ENCODE data around the gene CEP95. TPM values are rescaled to one million over a fixed set of nuclear protein-coding genes. Genes with fewer than 3 reads are reported as not detected.

The CEP95 gene
- total RNA-seq, 2 experiments from 2014 or later = 71.0 to 71.7 TPM

DNA sequence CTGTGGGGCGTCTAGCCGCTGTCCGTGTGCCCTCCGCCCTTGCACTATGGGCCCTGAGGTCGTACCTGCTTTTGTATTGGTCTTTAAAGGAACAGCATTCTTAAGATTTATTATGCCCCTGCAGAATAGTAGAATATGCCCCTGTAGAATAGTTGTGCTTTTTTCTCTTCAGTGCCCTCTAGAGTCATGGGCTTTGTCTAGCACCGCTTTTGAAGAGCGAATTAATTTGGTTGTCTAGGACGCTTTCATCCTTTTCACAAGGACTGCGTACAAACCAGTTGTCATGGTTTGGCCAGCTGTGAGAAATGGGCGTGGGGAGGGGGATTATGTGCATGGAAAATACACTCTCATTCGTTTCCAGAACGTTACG lies 621 bp downstream of the CEP95 start:
- Mint-ChIP-seq H3K27me3 (no peaks in the 10 kb centered on the region), H3K4me3 (peak overlapping the region; percentile 98), H3K9me3 (no peaks in the 10 kb centered on the region), H3K27ac (peak overlapping the region; percentile 100), H3K36me3 (peaks cover 47% of the 10 kb centered on the region), H3K4me1 (peaks cover 40% of the 10 kb centered on the region)
- peak; percentile 25 for ATAC-seq (ENCODE audit: low read depth)
- DNase-seq = no peak
- POLR2A ChIA-PET = interaction anchor here (1.0 to 4.2 kb wide), 19 partner anchors 9 to 809 kb away, joined by 4 to 179 read pairs (median 13); partner anchors contain the start of genes PECAM1, POLG2 and SMURF2

DNA sequence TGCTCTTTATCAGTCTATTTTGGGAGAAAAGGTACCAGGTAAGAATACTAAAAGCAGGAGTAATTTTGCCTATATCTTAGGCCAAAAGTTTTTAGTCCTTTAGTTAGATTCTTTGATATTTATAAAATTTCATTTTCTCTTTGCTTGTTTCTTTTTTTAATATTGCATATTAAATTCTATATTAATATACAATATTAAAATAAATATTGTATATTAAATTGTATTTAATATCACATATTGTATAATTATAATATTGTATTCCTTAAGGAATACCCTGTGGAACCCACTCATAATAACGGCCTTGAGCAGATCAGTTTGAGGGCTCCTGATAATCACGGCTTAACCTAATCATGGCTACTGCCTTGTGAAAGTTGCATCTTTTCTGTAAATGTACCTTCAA lies 1.9 kb downstream of the CEP95 start:
- Mint-ChIP-seq H3K9me3 (no peaks in the 10 kb centered on the region), H3K27me3 (no peaks in the 10 kb centered on the region), H3K4me1 (peaks cover 34% of the 10 kb centered on the region), H3K4me3 (peak overlapping the region; percentile 98), H3K27ac (peak overlapping the region; percentile 39), H3K36me3 (peaks cover 39% of the 10 kb centered on the region)
- ATAC-seq (ENCODE audit: low read depth) = no peak
- no peak for DNase-seq
- POLR2A ChIA-PET = no interaction called here

DNA sequence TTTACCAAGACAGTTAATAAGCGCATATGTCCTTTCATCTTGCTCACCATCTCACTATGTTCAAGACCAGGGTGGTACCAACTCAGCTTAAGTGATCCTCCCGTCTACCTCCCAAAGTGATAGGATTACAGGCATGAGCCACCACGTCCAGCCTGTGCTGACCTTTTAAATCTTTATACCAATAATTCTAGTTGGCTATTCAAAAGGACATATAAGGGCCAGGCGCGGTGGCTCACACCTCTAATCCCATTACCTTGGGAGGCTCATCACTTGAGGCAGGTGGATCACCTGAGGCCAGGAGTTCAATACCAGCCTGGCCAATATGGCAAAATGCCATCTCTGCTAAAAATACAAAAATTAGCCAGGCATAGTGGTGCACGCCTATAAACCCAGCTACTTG lies 2.4 kb downstream of the CEP95 start:
- POLR2A ChIA-PET = no interaction called here
- no peaks in the 10 kb centered on the region for H3K27me3 Mint-ChIP-seq
- no peaks in the 10 kb centered on the region for H3K9me3 Mint-ChIP-seq
- peak overlapping the region; percentile 47 for H3K4me3 Mint-ChIP-seq
- peaks cover 34% of the 10 kb centered on the region for H3K4me1 Mint-ChIP-seq
- ATAC-seq (ENCODE audit: low read depth) (no peak), DNase-seq (no peak)
- H3K36me3 Mint-ChIP-seq = peaks cover 37% of the 10 kb centered on the region
- H3K27ac Mint-ChIP-seq = no peak overlapping the region

DNA sequence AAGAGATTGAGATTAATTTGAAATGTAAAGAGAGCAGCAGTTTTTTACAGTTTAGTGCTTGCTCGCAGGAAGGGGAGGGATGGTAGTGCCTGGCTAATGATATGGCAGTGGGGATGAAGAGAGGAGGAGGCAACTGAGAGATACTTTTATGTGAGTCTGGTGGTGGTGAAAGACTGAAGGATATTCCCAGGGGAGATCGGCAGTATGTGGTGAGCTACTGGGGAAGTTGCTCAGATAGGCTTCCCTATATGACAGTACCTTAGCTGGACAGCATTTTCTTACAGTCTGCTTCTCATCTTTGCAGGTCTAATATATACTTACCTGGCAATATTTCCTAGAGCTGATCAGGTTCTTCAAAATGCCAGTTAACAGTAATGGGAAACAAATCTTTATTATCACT lies 8.6 kb downstream of the CEP95 start:
- ATAC-seq (ENCODE audit: low read depth) = no peak
- POLR2A ChIA-PET = interaction anchor here (0.6 to 3.3 kb wide), 3 partner anchors 9 to 86 kb away, joined by 6 to 13 read pairs (median 6); partner anchors contain the start of genes CEP95 and DDX5
- no peak overlapping the region for H3K27ac Mint-ChIP-seq
- no peak overlapping the region for H3K4me3 Mint-ChIP-seq
- H3K9me3 Mint-ChIP-seq = no peaks in the 10 kb centered on the region
- H3K36me3 Mint-ChIP-seq = peaks cover 38% of the 10 kb centered on the region
- no peaks in the 10 kb centered on the region for H3K27me3 Mint-ChIP-seq
- peaks cover 19% of the 10 kb centered on the region for H3K4me1 Mint-ChIP-seq
- no peak for DNase-seq

DNA sequence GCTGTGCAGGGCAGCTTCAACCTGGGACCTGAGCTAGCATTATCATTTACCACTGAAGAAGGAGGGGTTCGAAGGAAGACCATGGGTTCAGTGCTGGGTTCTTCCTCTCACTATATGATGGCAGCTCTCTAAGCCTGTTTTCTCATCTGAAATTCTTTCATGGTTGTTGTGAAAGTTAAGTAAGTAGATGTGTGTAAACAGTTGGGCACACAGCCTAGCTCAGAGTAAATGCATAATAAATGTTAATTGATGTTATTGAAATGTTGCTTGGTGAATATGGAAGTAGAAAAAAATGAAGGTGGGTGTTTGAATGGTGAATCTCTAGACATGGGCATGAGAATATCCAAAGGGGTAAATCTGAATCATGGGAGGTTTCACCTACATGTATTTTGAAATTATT lies 9.1 kb downstream of the CEP95 start:
- ATAC-seq (ENCODE audit: low read depth) (no peak), DNase-seq (no peak)
- Mint-ChIP-seq H3K4me3 (no peak overlapping the region), H3K4me1 (peaks cover 19% of the 10 kb centered on the region), H3K27me3 (no peaks in the 10 kb centered on the region), H3K9me3 (no peaks in the 10 kb centered on the region), H3K36me3 (peaks cover 36% of the 10 kb centered on the region), H3K27ac (no peak overlapping the region)
- POLR2A ChIA-PET = interaction anchor here (0.6 to 3.3 kb wide), 3 partner anchors 9 to 87 kb away, joined by 6 to 13 read pairs (median 6); partner anchors contain the start of genes CEP95 and DDX5

GRCh38 chr17:64519601-64520000 lies 12.8 kb downstream of the CEP95 start:
- ATAC-seq (ENCODE audit: low read depth) = no peak

DNA sequence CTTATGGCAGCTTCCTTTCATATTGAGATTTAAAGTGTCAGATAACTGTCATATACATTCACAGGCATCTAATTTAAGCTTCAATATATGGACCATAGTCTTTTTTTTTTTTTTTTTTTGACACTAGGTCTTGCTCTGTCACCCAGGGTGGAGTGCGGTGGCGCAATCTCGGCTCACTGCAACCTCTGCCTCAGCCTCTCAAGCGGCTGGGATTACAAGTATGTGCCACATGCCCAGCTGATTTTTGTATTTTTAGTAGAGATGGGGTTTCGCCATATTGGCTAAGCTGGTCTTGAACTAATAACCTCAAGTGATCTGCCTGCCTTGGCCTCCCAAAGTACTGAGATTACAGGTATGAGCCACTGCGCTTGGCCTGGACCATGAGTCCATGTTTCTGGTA lies 13.6 kb downstream of the CEP95 start:
- no peak overlapping the region for H3K4me3 Mint-ChIP-seq
- no peak overlapping the region for H3K27ac Mint-ChIP-seq
- ATAC-seq (ENCODE audit: low read depth) (no peak), DNase-seq (no peak)
- peaks cover 30% of the 10 kb centered on the region for H3K36me3 Mint-ChIP-seq
- H3K27me3 Mint-ChIP-seq = no peaks in the 10 kb centered on the region
- peaks cover 10% of the 10 kb centered on the region for H3K4me1 Mint-ChIP-seq
- POLR2A ChIA-PET = interaction anchor here (0.8 kb wide), 1 partner anchor 87 kb away, joined by 5 read pairs; no protein-coding TSS in a partner anchor
- no peaks in the 10 kb centered on the region for H3K9me3 Mint-ChIP-seq

More at GRCh38 chr17:64519601-64520000, 12.8 kb downstream of the CEP95 start:
- Mint-ChIP-seq H3K27ac (no peak overlapping the region), H3K27me3 (no peaks in the 10 kb centered on the region), H3K9me3 (no peaks in the 10 kb centered on the region), H3K4me1 (peaks cover 10% of the 10 kb centered on the region), H3K4me3 (no peak overlapping the region), H3K36me3 (peaks cover 32% of the 10 kb centered on the region)
- POLR2A ChIA-PET = interaction anchor here (0.8 kb wide), 1 partner anchor 86 kb away, joined by 5 read pairs; no protein-coding TSS in a partner anchor
- DNase-seq = no peak

DNA sequence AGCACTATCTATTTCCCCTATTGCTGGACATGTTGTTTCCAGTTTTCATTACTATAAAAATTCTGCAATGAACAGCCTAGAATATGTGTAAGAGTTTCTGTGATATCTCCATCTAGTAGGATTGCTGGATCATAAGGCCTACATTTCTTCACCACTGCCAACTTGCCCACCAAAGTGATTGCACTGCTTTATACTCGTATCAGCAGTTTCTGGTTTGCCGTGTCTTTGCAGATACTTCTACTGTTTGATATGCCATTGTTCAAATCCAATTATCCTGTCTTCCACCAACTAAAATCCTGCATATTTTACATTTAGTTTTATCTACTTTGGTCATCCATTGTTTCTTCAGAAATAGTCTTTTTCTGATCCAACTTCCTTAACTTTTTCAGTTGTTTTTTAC lies 21.1 kb downstream of the CEP95 start:
- no peak for DNase-seq
- no peaks in the 10 kb centered on the region for H3K27me3 Mint-ChIP-seq
- no peak overlapping the region for H3K27ac Mint-ChIP-seq
- H3K36me3 Mint-ChIP-seq = peaks cover 27% of the 10 kb centered on the region
- POLR2A ChIA-PET = no interaction called here
- peaks cover 4% of the 10 kb centered on the region for H3K4me1 Mint-ChIP-seq
- no peak for ATAC-seq (ENCODE audit: low read depth)
- H3K4me3 Mint-ChIP-seq = no peak overlapping the region
- no peaks in the 10 kb centered on the region for H3K9me3 Mint-ChIP-seq

DNA sequence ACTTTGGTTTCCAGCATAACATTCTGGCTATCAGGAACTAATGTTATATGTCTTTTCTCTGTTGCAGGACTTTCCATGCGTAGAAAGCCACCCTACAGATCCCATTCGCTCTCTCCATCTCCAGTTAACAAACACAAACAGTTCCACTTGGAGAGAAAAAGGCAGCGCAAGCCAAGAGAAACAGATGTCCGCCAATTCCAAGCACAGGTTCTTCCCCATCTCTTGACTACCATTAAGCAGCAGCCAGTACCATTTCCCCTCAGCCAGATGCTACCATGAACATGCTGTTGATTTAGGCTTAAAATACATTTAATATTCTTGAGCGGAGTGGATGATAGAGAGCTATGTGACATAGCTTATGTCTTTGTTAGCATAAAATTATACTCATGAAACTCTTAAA lies 22.4 kb downstream of the CEP95 start:
- ATAC-seq (ENCODE audit: low read depth) = no peak
- Mint-ChIP-seq H3K36me3 (peaks cover 27% of the 10 kb centered on the region), H3K4me1 (peaks cover 2% of the 10 kb centered on the region), H3K27me3 (no peaks in the 10 kb centered on the region), H3K4me3 (no peak overlapping the region), H3K9me3 (no peaks in the 10 kb centered on the region), H3K27ac (no peak overlapping the region)
- POLR2A ChIA-PET = no interaction called here
- no peak for DNase-seq

GRCh38 chr17:64531955-64532371 lies 25.2 kb downstream of the CEP95 start:
- DNase-seq (no peak), ATAC-seq (ENCODE audit: low read depth) (no peak)
- Mint-ChIP-seq H3K27ac (no peak overlapping the region), H3K9me3 (no peaks in the 10 kb centered on the region), H3K36me3 (peaks cover 23% of the 10 kb centered on the region), H3K4me3 (no peak overlapping the region), H3K4me1 (peaks cover under 1% of the 10 kb centered on the region), H3K27me3 (no peaks in the 10 kb centered on the region)
- POLR2A ChIA-PET = no interaction called here

DNA sequence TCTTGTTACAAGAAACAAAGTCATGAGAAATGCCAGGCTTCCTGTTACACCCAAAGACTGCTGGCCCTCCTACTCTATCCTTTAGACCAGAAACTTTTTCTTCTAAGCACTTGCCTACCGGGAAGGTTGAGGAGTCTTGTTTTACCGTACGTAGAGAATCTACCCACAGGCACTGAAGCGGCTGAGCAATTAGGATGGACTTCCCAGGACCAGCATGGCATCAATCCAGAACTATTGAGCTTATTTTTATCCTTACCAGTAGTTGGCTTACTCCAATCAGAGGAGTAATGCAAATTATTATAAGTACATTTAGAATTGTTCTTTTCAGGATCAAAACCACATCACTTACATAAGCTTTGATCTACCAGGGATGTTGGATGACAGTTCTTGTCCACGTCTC lies 25.6 kb downstream of the CEP95 start:
- H3K36me3 Mint-ChIP-seq = peaks cover 25% of the 10 kb centered on the region
- H3K4me1 Mint-ChIP-seq = peaks cover 2% of the 10 kb centered on the region
- ATAC-seq (ENCODE audit: low read depth) (no peak), DNase-seq (no peak)
- no peak overlapping the region for H3K27ac Mint-ChIP-seq
- H3K9me3 Mint-ChIP-seq = no peaks in the 10 kb centered on the region
- POLR2A ChIA-PET = no interaction called here
- no peaks in the 10 kb centered on the region for H3K27me3 Mint-ChIP-seq
- no peak overlapping the region for H3K4me3 Mint-ChIP-seq

- POLR2A ChIA-PET = interaction anchor here (1.0 kb wide), 1 partner anchor 28 kb away, joined by 4 read pairs; no protein-coding TSS in a partner anchor
- H3K27ac Mint-ChIP-seq = peak overlapping the region; percentile 69
- H3K4me3 Mint-ChIP-seq = no peak overlapping the region
- no peaks in the 10 kb centered on the region for H3K27me3 Mint-ChIP-seq
- DNase-seq (no peak), ATAC-seq (ENCODE audit: low read depth) (no peak)
- peaks cover 2% of the 10 kb centered on the region for H3K4me1 Mint-ChIP-seq
- H3K9me3 Mint-ChIP-seq = no peaks in the 10 kb centered on the region
- H3K36me3 Mint-ChIP-seq = peaks cover 21% of the 10 kb centered on the region
Measured at GRCh38 chr17:64533784-64534183, 27.0 kb downstream of the CEP95 start.

GRCh38 chr17:64534187-64534586 lies 27.4 kb downstream of the CEP95 start:
- DNase-seq = no peak
- Mint-ChIP-seq H3K4me1 (peaks cover 2% of the 10 kb centered on the region), H3K4me3 (no peak overlapping the region), H3K36me3 (peaks cover 20% of the 10 kb centered on the region), H3K27ac (peak overlapping the region; percentile 69), H3K9me3 (no peaks in the 10 kb centered on the region), H3K27me3 (no peaks in the 10 kb centered on the region)
- ATAC-seq (ENCODE audit: low read depth) = peak; percentile 36
- POLR2A ChIA-PET = interaction anchor here (1.0 kb wide), 1 partner anchor 29 kb away, joined by 4 read pairs; no protein-coding TSS in a partner anchor

GRCh38 chr17:64535357-64535756 lies 28.6 kb downstream of the CEP95 start:
- ATAC-seq (ENCODE audit: low read depth) = no peak
- Mint-ChIP-seq H3K27me3 (no peaks in the 10 kb centered on the region), H3K27ac (no peak overlapping the region), H3K9me3 (no peaks in the 10 kb centered on the region), H3K4me1 (peaks cover 2% of the 10 kb centered on the region), H3K36me3 (peaks cover 18% of the 10 kb centered on the region), H3K4me3 (no peak overlapping the region)
- POLR2A ChIA-PET = no interaction called here
- no peak for DNase-seq
